AG04450 (cell line): ENCODE data around the gene SLC17A7. TPM values are rescaled to one million over a fixed set of nuclear protein-coding genes. Genes with fewer than 3 reads are reported as not detected.
A peak's percentile ranks its signal among the peaks of the same experiment; 100 is the strongest.

ENCODE experiments used
- CTCF ChIA-PET: fragments of 300-600, 350-600 bp; formaldehyde crosslinking; extraction: SDS; loops from one replicate; lab custom pipeline; 2022; ENCODE audit warnings: antibody characterized with exemption, inconsistent platforms; lab: Charles Lee
- POLR2A ChIA-PET: fragments of 350-600 bp; formaldehyde crosslinking; extraction: SDS; loops from one replicate; lab custom pipeline; 2021; ENCODE audit warnings: antibody characterized with exemption, inconsistent platforms; lab: Yijun Ruan, JAX
- DNase-seq: peaks from one replicate; pipeline ENCODE4 v3.0.0-alpha.2; 2011; ENCODE audit warnings: low read depth, low spot score
- H3K27ac ChIP-seq: one replicate; pipeline ENCODE4 v1.5.1; 2012; ENCODE audit warnings: low read depth, low read length, control low read depth
- H3K27me3 ChIP-seq: one replicate; pipeline ENCODE4 v1.6.0; 2012; ENCODE audit warnings: low read length; ENCODE audit not compliant: control insufficient read depth, insufficient read depth
- H3K4me3 ChIP-seq: 2 replicates; pipeline ENCODE4 v1.5.1; 2011; ENCODE audit warnings: mild to moderate bottlenecking, low read depth, low read length, control low read depth
- H3K9me3 ChIP-seq: 2 replicates; pipeline ENCODE4 v1.5.1; 2012; ENCODE audit warnings: low read length; ENCODE audit not compliant: control insufficient read depth, insufficient read depth
- CTCF ChIP-seq: IDR thresholded peaks from 2 replicates; pipeline ENCODE4 v1.5.1; 2011; ENCODE audit warnings: low read depth, low read length, control low read depth, inconsistent platforms
- polyA plus RNA-seq: library from polyadenylated mRNA; depleted of rRNA; stranded (reverse); fragments of >200 nt; gene quantifications from 2 replicates; pipeline ENCODE4 v1.2.3, GENCODE V29; 2011

The SLC17A7 gene
- polyA plus RNA-seq, 1 experiment: 0.02 TPM

- peaks cover 18% of the 10 kb centered on the region; the same call in 1 of the 2 replicates for H3K9me3 ChIP-seq
- no peak overlapping the region for H3K27ac ChIP-seq
- H3K27me3 ChIP-seq: peaks cover 93% of the 10 kb centered on the region
- no peak overlapping the region for H3K4me3 ChIP-seq
- ChIA-PET CTCF (interaction anchor here (1.6 kb wide), 1 partner anchor 126 kb away, joined by 4 read pairs; no protein-coding TSS in a partner anchor), POLR2A (no interaction called here)
- TF ChIP-seq CTCF: no peak
- no peak for DNase-seq
These were observed 14.0 kb downstream of the SLC17A7 start for GRCh38 chr19:49427339-49427738.

DNA sequence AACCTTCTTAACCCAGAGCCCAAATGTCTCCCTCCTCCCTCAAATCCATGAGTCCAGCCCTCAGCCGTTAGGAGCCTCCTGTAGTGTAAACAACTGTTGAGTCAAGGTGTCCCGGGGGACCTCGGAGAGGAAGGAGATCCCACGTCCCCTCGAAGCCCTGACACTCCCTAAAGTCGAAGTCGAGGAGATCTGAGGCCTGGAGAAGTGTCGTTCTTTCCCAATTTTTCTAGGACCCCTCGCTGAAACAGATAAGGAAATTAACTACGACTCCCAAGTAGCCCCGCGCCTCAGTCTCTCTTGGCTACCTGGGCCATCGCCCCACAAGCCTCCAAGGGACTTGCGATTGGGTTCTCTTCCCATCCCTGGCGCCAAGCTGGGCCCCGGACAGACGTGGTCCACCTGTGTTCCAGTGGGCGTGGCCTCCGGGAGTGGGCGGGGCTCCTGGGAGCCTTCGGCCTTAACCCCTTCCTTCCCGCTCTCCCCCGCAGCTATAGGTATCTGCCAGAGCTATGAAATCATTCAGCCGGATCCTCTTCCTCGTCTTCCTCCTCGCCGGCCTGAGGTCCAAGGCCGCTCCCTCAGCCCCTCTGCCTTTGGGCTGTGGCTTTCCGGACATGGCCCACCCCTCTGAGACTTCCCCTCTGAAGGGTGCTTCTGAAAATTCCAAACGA, 15.3 kb downstream of the SLC17A7 start:
- ChIA-PET POLR2A (no interaction called here), CTCF (interaction anchor here (1.6 kb wide), 1 partner anchor 125 kb away, joined by 4 read pairs; no protein-coding TSS in a partner anchor)
- peaks cover 5% of the 10 kb centered on the region; the same call in 1 of the 2 replicates for H3K9me3 ChIP-seq
- DNase-seq: no peak
- peaks cover 93% of the 10 kb centered on the region for H3K27me3 ChIP-seq
- no peak for TF ChIP-seq CTCF
- H3K27ac ChIP-seq: no peak overlapping the region
- no peak overlapping the region for H3K4me3 ChIP-seq

- TF ChIP-seq CTCF: no peak
- no peak for DNase-seq
- ChIA-PET CTCF (no interaction called here), POLR2A (interaction anchor here (0.6 kb wide), 1 partner anchor 155 kb away, joined by 3 read pairs; the partner anchor contains the start of gene NOSIP)
- no peak within 1 kb of the TSS for H3K4me3 ChIP-seq
- peak within 1 kb of the TSS; percentile 1 for H3K27ac ChIP-seq
- H3K27me3 ChIP-seq: peaks cover 93% of the 10 kb centered on the region
- H3K9me3 ChIP-seq: peaks cover 4% of the 10 kb centered on the region; the same call in 1 of the 2 replicates
These were observed 16.1 kb downstream of the SLC17A7 start, which contains the start of gene GFY for GRCh38 chr19:49425178-49425577. Gene GFY, plus strand, starts transcription at chr19:49425388. Its CDS starts 1,043 bp downstream, at chr19:49426431.

DNA sequence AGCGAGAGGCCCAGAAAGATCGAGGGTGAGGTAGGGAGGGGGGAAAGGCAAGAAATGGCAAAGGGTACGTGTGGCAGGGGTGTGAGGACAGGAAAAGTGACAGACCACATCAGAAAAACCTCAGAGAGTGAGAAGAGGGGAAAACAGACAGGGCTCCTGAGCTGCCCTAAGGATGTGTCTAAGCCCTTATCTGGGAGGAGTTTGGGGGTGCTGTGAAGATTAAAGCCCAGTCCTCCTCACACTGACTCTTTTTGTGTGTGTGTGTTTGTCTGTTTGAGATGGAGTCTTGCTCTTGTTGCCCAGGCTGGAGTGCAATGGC, 17.4 kb downstream of the SLC17A7 start:
- peaks cover 4% of the 10 kb centered on the region; the same call in 1 of the 2 replicates for H3K9me3 ChIP-seq
- H3K4me3 ChIP-seq: no peak overlapping the region
- H3K27me3 ChIP-seq: peaks cover 93% of the 10 kb centered on the region
- TF ChIP-seq CTCF: no peak
- no peak for DNase-seq
- ChIA-PET POLR2A (no interaction called here), CTCF (no interaction called here)
- H3K27ac ChIP-seq: no peak overlapping the region

DNA sequence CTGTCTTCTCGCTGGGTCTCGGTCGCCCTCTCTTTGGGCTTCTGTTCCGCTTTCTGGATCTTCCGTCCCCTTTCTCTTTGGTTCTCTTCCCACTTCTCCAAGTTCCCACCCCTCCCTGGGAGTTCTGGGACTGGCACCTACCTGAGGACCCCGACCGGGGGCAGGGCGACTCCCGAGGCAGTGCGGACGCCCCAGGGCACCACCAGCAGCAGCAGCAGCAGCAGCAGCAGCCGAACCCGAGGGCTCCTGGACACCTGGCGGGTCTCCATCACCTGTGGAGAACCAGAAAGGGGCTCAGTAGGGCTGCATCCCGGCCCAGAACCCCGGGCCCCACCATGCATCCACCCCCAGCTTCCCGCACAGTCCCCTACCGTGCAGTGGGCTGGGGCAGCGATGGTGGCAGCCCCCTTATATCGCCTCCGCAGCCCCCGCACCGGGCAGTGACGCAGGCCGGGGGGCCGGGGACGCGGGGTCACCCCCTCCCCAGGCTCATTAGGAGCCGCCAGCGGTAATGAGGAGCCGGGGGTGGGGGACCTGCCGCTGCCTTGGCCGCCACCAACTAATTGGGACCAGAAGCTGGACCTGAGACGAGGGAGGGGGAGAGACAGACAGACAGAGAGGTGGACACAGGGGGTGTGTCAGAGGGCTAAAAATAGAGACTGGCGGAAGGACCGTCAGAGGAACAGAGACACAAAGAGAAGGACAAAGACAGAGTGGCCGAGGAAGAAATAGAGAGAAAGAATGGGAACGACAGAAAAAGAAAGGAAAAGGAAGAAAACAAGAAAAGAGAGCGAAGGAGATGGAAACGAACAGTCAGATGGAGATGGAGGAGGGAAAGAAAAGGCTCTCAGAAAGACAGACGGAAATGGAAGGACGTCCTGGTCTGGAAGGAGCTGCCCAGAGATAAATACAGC, 18.0 kb downstream of the SLC17A7 start, which contains the start of gene PTH2:
Gene PTH2, minus strand, starts transcription at position 371 of the 914 bp plus-strand sequence. Its CDS starts 102 bp downstream, at position 269.
- Histone ChIP-seq H3K27ac (no peak within 1 kb of the TSS), H3K4me3 (no peak within 1 kb of the TSS), H3K27me3 (peaks cover 91% of the 10 kb centered on the region), H3K9me3 (peaks cover 4% of the 10 kb centered on the region; the same call in 1 of the 2 replicates)
- TF ChIP-seq CTCF: no peak
- ChIA-PET CTCF (no interaction called here), POLR2A (no interaction called here)
- DNase-seq: no peak
